ENCODE results near the gene CSNK1A1L.

GRCh38 chr13:37068962-37069361 lies 36.5 kb downstream of the CSNK1A1L start:
- TF ChIP-seq CTCF (IDR thresholded peaks at IDR 0.05; ENCODE audit: low read length) (peak; percentile 24; the same call in 1 of the 2 replicates), EZH2 (IDR thresholded peaks at IDR 0.05; ENCODE audit: borderline replicate concordance, low read length) (no peak)

Measured in OCI-LY1 (cell line).